PC-9 (cell line): Measurements from ENCODE around the gene NR2F1-AS1. TPM values are rescaled to one million over a fixed set of nuclear protein-coding genes. Genes with fewer than 3 reads are reported as not detected.
A peak's percentile ranks its signal among the peaks of the same experiment; 100 is the strongest.

Experiments
- BruUV-seq: library from RNA; stranded (reverse); fragments of 400-500 nt; replicated peaks from 2 replicates; lab custom pipeline; 2021; lab: Mats Ljungman, UMichigan
- CTCF ChIA-PET: fragments of 300-600 bp; sonication (Branson Sonifier 250); formaldehyde crosslinking; loops from one replicate; lab custom pipeline; 2022; ENCODE audit warnings: antibody characterized with exemption; lab: Charles Lee
- POLR2A ChIA-PET: fragments of 300-600 bp; sonication (Branson Sonifier 250); formaldehyde crosslinking; loops from one replicate; lab custom pipeline; 2022; ENCODE audit warnings: antibody characterized with exemption; ENCODE audit not compliant: unreplicated experiment; lab: Charles Lee
- DNase-seq, 2 experiments: peaks; one replicate each; pipeline versions ENCODE4 v3.0.0 to v3.0.0-alpha.2; 2015 to 2022; ENCODE audit warnings: mixed read lengths in 1 of 2
- H2AFZ ChIP-seq: fragments of 200-600 bp; sonication (generic); 2 replicates; pipeline ENCODE4 v1.8.1; 2017; ENCODE audit warnings: antibody characterized with exemption
- H3F3A ChIP-seq: fragments of 200-600 bp; sonication (generic); 2 replicates; pipeline ENCODE4 v1.8.1; 2017; ENCODE audit warnings: antibody characterized with exemption, mild to moderate bottlenecking, low read depth; ENCODE audit not compliant: insufficient read depth
- H3K27ac ChIP-seq: fragments of 200-600 bp; sonication (generic); 2 replicates; pipeline ENCODE4 v1.6.1; 2016; ENCODE audit warnings: mixed run types
- H3K27me3 ChIP-seq: fragments of 200-600 bp; sonication (generic); 2 replicates; pipeline ENCODE4 v1.6.1; 2016; ENCODE audit warnings: low read depth, mixed run types; ENCODE audit not compliant: insufficient read depth
- H3K36me3 ChIP-seq: fragments of 200-600 bp; sonication (generic); 2 replicates; pipeline ENCODE4 v1.6.1; 2016; ENCODE audit warnings: low read depth, mixed run types
- H3K4me1 ChIP-seq: fragments of 200-600 bp; sonication (generic); replicated peaks from 2 replicates; pipeline ENCODE4 v1.6.1; 2016; ENCODE audit warnings: mixed run types; ENCODE audit not compliant: insufficient read depth
- H3K4me2 ChIP-seq: fragments of 200-600 bp; sonication (generic); 2 replicates; pipeline ENCODE4 v1.6.1; 2017; ENCODE audit warnings: mixed run types
- H3K4me3 ChIP-seq: fragments of 200-600 bp; sonication (generic); 2 replicates; pipeline ENCODE4 v1.6.1; 2016; ENCODE audit warnings: mixed run types
- H3K79me2 ChIP-seq: fragments of 200-600 bp; sonication (generic); 2 replicates; pipeline ENCODE4 v1.6.1; 2017; ENCODE audit warnings: low read depth, mixed run types
- H3K9me2 ChIP-seq: fragments of 200-600 bp; sonication (generic); 2 replicates; pipeline ENCODE4 v1.8.1; 2017; ENCODE audit warnings: mild to moderate bottlenecking; ENCODE audit not compliant: insufficient read depth
- H3K9me3 ChIP-seq: fragments of 200-600 bp; sonication (generic); 2 replicates; pipeline ENCODE4 v1.8.1; 2016; ENCODE audit warnings: low read depth; ENCODE audit not compliant: insufficient read depth
- H4K20me1 ChIP-seq: fragments of 200-600 bp; sonication (generic); 2 replicates; pipeline ENCODE4 v1.8.1; 2017; ENCODE audit not compliant: insufficient read depth
- CTCF ChIP-seq: fragments of 200-600 bp; sonication (generic); conservative IDR thresholded peaks from 2 replicates; pipeline ENCODE4 v1.6.1; 2017; ENCODE audit warnings: mixed run types, antibody characterized with exemption, mild to moderate bottlenecking, moderate library complexity
- EZH2 ChIP-seq: fragments of 200-600 bp; sonication (generic); IDR thresholded peaks from 2 replicates; pipeline ENCODE4 v1.8.0; 2017; ENCODE audit warnings: antibody characterized with exemption, low read depth
- intact Hi-C: fragments of 100-400 bp; cut with micrococcal nuclease; formaldehyde crosslinking; loops from one replicate; pipeline ENCODE4 v1.10.0; 2022; ENCODE audit not compliant: unreplicated experiment
- total RNA-seq: library from RNA; stranded (reverse); gene quantifications from 2 replicates; pipeline ENCODE4 v1.2.3, GENCODE V29; 2021

The NR2F1-AS1 gene
- total RNA-seq, 1 experiment from 2014 or later: 6.0 TPM

GRCh38 chr5:93430118-93430517 is 150.9 kb downstream of the NR2F1-AS1 start:
- H3F3A ChIP-seq: peaks cover 4% of the 10 kb centered on the region; the same call in 1 of the 2 replicates
- no peaks in the 10 kb centered on the region for H3K27me3 ChIP-seq
- BruUV-seq: no TSS peak
- no peaks in the 10 kb centered on the region for H3K4me1 ChIP-seq
- H4K20me1 ChIP-seq: no peaks in the 10 kb centered on the region
- no peak for TF ChIP-seq CTCF
- TF ChIP-seq EZH2: no peak
- H3K27ac ChIP-seq: no peak overlapping the region
- intact Hi-C loops: no loop called here
- no peaks in the 10 kb centered on the region for H3K9me3 ChIP-seq
- no peaks in the 10 kb centered on the region for H3K9me2 ChIP-seq
- H3K36me3 ChIP-seq: no peaks in the 10 kb centered on the region
- H2AFZ ChIP-seq: no peak overlapping the region
- no peak overlapping the region for H3K4me2 ChIP-seq
- no peaks in the 10 kb centered on the region for H3K79me2 ChIP-seq
- no peak overlapping the region for H3K4me3 ChIP-seq
- POLR2A ChIA-PET: no interaction called here
- DNase-seq: no peak
- CTCF ChIA-PET: no interaction called here

GRCh38 chr5:93428868-93429267 is 152.2 kb downstream of the NR2F1-AS1 start:
- DNase-seq: peak in 1 of 2 experiments; percentile 37
- CTCF ChIA-PET: interaction anchor here (0.5 kb wide), 1 partner anchor 176 kb away, joined by 3 read pairs; no protein-coding TSS in a partner anchor
- TF ChIP-seq EZH2 (no peak), CTCF (no peak)

GRCh38 chr5:93427316-93427715 is 153.7 kb downstream of the NR2F1-AS1 start:
- no peak overlapping the region for H3K4me2 ChIP-seq
- no peaks in the 10 kb centered on the region for H3K4me1 ChIP-seq
- no peak overlapping the region for H2AFZ ChIP-seq
- no peaks in the 10 kb centered on the region for H3K36me3 ChIP-seq
- H3K4me3 ChIP-seq: no peak overlapping the region
- no TSS peak for BruUV-seq
- no peaks in the 10 kb centered on the region for H4K20me1 ChIP-seq
- intact Hi-C loops: no loop called here
- no peak for DNase-seq
- H3F3A ChIP-seq: peaks cover 4% of the 10 kb centered on the region; the same call in 1 of the 2 replicates
- no peak for TF ChIP-seq EZH2
- no peak for TF ChIP-seq CTCF
- POLR2A ChIA-PET: no interaction called here
- H3K9me3 ChIP-seq: no peaks in the 10 kb centered on the region
- no peaks in the 10 kb centered on the region for H3K9me2 ChIP-seq
- no peaks in the 10 kb centered on the region for H3K79me2 ChIP-seq
- CTCF ChIA-PET: no interaction called here
- H3K27ac ChIP-seq: no peak overlapping the region
- H3K27me3 ChIP-seq: no peaks in the 10 kb centered on the region

More at GRCh38 chr5:93428868-93429267, 152.2 kb downstream of the NR2F1-AS1 start:
- Histone ChIP-seq H3K79me2 (no peaks in the 10 kb centered on the region), H4K20me1 (no peaks in the 10 kb centered on the region), H3F3A (peaks cover 4% of the 10 kb centered on the region; the same call in 1 of the 2 replicates), H3K9me2 (no peaks in the 10 kb centered on the region), H3K27ac (no peak overlapping the region), H3K27me3 (no peaks in the 10 kb centered on the region), H2AFZ (no peak overlapping the region), H3K36me3 (no peaks in the 10 kb centered on the region), H3K4me2 (no peak overlapping the region), H3K4me1 (no peaks in the 10 kb centered on the region), H3K4me3 (no peak overlapping the region), H3K9me3 (no peaks in the 10 kb centered on the region)
- BruUV-seq: no TSS peak
- POLR2A ChIA-PET: no interaction called here
- intact Hi-C loops: no loop called here
